GM12801 (cell line): ENCODE data around the gene IMP3.

Experiments
- TF ChIP-seq, protein P1 (sequence below): IDR thresholded peaks from one replicate; pipeline ENCODE4 v1.5.1; 2011; ENCODE audit warnings: control low read depth; ENCODE audit not compliant: insufficient read length; ENCODE audit errors: extremely low read depth

IMP3 gene

DNA sequence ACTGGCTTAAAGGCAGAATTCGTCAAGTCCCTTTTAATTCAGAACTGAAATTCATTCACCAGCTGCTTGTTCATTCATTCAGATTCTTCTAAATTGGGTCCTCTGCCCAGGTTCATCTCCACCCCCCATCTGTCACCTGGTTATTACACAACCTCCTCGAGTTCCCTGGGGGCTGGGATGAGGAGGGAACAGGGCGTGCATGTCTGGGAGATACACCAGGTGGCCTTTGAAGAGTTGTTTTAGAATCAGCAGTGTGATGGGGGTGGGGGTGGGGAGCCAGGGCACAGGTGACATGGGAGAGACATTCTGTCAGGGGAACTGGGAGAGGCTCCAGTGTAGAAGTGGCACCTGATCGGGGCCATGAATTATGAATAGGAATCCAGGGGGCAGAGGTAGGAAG is 15.9 kb upstream of the IMP3 start:
- TF ChIP-seq, protein P1, sequence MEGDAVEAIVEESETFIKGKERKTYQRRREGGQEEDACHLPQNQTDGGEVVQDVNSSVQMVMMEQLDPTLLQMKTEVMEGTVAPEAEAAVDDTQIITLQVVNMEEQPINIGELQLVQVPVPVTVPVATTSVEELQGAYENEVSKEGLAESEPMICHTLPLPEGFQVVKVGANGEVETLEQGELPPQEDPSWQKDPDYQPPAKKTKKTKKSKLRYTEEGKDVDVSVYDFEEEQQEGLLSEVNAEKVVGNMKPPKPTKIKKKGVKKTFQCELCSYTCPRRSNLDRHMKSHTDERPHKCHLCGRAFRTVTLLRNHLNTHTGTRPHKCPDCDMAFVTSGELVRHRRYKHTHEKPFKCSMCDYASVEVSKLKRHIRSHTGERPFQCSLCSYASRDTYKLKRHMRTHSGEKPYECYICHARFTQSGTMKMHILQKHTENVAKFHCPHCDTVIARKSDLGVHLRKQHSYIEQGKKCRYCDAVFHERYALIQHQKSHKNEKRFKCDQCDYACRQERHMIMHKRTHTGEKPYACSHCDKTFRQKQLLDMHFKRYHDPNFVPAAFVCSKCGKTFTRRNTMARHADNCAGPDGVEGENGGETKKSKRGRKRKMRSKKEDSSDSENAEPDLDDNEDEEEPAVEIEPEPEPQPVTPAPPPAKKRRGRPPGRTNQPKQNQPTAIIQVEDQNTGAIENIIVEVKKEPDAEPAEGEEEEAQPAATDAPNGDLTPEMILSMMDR = no peak

- TF ChIP-seq, protein P1 = no peak
These were observed 14.3 kb upstream of the IMP3 start for GRCh38 chr15:75654201-75654907.

DNA sequence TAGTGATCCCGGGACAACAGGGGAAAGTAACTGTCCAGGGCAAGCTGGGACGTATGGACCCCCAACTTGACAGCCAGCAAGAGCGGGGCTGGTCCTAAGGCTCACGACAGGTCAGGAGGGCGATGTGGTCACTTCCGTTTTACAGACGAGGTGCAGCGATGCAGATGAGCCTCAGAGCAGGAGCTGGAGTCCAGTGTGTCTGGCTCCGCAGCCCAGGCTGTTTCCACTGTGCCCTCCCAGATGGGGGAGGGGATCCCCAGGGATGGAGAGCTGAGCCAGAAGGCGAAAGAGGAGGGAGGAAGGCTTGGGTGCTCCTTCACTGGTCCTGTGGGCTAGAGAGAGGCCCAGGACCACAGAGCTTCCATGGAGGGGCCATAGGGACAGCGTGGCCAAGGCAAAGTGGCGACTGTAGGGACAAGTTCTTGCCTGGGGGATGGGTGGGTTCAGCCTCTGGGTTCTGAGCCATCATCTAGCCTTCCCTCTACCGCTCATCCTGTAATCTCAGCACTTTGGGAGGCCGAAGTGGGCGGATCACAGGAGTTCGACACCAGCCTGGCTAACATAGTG is 13.4 kb upstream of the IMP3 start:
- TF ChIP-seq, protein P1 = no peak

DNA sequence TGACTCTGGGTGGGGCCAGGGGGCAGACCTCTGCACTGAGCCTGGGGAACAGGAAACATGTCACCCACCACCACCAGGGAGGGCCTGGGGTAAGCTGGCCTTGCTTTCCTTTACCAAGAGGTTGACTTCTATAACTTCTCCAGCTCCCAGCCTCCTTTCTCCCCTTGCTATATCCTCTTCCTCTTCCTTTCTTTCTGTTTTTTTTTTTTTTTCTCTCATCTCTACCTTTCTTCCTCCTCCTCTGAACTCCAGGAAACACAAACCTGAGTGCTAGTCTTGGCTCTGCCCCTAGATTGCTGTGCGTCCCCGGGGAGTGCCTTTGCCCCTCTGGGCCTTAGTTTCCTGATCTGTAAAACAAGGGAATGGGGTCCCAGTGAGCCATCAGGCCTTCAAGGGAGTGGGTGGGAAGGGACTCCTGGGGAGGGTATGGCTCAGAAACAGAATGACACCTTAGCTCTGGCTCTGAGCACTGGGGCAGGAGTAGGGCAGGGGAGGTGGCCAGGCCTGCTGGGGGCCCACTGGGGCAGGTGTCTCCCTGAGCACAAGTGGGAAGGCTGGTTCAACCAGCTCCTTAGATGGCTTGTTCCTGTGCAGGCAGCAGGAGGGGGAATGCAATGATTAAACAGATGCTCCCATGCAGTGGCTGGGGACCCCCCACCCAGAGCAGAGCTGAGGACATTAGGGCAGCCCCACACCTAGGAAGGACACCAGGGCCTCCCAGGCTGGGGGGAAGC is 12.0 kb upstream of the IMP3 start:
- TF ChIP-seq, protein P1 = no peak

DNA sequence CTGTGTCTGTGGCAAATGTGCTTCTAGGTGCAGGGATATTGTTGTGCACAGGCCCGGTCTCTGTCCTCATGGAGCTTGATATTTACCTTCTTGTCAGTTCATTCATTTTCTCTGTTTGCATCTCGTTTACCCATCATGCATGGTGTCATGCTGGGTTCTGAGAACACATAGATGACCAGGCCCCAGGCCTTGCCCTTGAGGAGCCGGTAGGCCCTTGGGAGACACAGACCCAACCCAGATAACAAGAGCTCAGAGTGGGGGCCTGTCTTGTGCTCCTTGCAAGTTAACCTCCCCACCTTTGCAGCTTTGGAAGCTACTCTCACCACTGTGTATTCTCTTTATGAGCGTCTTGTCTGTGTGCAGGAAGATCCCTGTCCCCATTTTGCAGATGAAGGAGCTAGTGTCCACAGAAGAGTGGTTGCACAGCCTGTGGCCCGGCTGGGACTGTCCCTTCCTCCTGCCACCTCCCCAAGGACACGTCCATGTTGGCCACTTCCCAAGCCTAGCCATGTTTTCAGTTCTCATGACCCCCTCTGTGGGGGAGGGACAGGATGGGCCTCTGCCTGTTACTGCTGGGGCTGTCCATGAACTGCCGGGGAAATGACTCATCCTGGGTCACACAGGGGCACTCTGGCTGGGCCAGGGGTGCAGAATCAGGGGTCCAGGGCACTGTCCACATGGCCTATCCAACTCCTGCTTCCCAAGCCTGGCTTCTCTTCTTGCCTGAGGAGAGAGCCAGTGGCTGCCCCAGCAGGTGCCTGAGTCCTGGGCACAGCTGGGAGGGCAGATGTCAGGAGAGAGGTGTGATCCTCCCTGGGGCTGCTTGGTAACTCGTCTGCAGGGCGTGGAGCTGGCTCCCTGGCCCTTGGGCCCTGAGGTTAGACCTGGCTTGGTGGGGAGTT is 11.1 kb upstream of the IMP3 start:
- TF ChIP-seq, protein P1 = no peak

- TF ChIP-seq, protein P1 = no peak
These were observed 9.8 kb upstream of the IMP3 start for GRCh38 chr15:75649848-75650247.

- TF ChIP-seq, protein P1 = no peak
These were observed 9.2 kb upstream of the IMP3 start for GRCh38 chr15:75649045-75649761.
